GM18526 (cell line): ENCODE results near the gene IRX1.

Experiments used
- POLR2A ChIP-seq: IDR thresholded peaks from 3 replicates; pipeline ENCODE4 v1.6.1; 2011; ENCODE audit not compliant: insufficient read length; ENCODE audit errors: extremely low read depth

IRX1 gene

GRCh38 chr5:3598207-3598606 is 2.6 kb downstream of the IRX1 start:
- no peak for TF ChIP-seq POLR2A

DNA sequence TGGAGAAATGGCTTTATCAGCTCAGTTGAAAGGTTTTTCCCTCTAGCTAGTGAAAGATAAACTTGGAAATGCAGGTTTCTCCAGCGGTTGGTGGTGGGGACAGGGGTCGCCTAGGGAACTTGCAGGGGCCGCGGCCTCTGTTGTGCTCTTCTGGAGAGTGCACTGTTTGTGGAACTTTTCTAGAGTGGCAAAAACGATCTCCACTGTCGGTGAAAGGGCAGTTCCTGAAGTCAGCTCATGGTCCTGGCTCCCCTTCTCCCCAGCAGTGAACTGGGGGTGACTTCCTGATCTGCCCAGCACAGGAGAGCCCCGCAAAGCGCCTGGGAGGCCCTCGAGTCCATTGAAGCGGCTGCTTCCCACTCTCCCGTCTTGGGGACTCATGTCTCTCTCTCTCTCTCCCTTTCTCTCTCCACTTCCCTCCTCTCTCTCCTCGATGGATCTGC is 3.2 kb downstream of the IRX1 start:
- no peak for TF ChIP-seq POLR2A

- TF ChIP-seq POLR2A: no peak
These were observed 3.8 kb downstream of the IRX1 start for GRCh38 chr5:3599226-3600105.

DNA sequence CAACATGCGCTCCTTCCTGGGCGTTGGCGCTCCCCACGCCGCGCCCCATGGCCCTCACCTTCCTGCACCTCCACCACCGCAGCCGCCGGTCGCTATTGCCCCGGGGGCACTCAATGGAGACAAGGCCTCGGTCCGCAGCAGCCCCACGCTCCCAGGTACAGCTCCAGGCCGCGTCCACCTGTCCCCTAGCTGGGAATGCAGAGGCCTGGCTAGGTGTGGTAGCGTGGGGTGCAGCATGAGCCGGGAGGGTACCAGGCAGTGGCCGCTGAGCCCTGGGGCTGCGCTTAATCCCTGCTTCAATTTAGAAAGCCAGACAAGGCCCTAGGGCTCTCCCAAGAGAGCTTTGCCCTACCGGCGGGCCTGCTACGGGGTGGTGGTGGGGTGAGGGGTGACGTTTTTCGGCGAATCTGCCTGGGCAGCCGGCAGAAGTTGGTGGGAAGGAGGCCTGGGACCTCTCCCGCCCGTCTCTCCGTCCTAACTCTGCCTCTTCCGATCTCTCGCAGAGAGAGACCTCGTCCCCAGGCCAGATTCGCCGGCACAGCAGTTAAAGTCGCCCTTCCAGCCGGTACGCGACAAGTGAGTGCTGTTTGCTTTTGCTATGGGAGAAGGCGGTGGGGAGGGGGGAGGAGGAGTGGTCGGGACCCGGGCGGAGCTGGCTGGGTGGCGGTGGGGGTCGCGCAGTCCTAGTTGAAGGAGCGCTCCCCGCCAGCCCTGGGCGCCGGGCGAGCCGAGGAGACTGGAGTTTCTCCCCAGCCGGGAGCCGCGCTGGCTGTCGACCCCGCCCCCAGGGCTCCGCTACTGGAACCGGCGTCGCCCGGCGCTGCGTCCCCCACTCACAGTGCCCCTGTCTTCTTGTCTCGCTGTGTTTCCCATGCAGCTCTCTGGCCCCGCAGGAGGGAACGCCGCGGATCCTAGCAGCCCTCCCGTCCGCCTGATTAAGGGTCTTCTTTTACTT is 4.8 kb downstream of the IRX1 start:
- TF ChIP-seq POLR2A: no peak

DNA sequence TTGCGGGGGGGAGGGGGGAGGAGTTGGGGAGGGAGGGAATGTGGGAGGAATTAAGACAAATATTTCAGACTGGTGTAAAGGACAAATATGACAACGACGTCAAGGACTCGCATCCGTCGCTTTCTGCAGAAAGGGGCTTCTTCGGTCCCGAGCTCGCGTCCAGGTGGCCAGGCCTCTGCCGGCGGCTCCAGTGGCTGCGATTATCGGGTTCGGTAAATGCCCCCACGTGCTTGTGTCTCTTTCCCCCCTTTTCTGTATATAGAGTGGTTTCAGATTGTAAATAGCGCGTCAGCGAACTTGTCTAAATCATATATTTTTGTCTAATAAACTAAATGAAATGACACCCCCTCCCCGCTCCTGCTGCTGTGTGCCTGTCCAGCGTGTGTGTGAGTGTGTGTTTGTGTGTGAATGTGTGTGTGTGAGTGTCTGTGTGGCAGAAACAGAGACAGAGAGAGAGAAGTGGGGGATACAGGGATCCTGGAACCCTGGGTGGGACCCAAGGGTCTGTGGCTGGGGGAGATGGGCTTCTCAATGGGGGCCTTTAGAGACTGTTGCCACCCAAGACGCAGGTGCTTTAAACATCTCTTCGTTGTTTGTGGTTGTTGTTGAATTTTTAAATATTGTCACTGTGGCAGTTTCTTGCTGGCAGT is 5.6 kb downstream of the IRX1 start:
- TF ChIP-seq POLR2A: no peak

- TF ChIP-seq POLR2A: no peak
These were observed 6.5 kb downstream of the IRX1 start for GRCh38 chr5:3601911-3602782.

- no peak for TF ChIP-seq POLR2A
These were observed 7.3 kb downstream of the IRX1 start for GRCh38 chr5:3602785-3603502.

DNA sequence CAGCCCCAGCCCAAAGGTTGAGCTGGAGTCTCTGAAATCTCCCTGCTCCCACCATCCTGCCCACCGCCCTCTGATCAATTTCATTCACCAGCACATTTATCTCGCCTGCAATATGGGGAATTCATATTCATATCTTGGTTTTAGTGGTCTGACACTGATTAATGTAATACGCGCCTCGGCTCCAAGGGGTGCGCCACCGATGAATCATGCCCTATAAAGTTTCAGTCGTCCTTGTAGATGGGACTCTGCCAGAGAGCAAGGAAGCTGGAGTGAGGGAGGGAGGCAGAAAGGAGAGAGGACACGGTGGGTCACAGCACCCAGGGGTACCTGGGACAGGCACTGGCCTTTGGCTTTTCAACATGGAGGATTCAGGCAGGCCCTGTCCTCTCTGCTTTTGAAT is 8.9 kb downstream of the IRX1 start:
- TF ChIP-seq POLR2A: no peak

GRCh38 chr5:3605298-3606010 is 9.8 kb downstream of the IRX1 start:
- no peak for TF ChIP-seq POLR2A

DNA sequence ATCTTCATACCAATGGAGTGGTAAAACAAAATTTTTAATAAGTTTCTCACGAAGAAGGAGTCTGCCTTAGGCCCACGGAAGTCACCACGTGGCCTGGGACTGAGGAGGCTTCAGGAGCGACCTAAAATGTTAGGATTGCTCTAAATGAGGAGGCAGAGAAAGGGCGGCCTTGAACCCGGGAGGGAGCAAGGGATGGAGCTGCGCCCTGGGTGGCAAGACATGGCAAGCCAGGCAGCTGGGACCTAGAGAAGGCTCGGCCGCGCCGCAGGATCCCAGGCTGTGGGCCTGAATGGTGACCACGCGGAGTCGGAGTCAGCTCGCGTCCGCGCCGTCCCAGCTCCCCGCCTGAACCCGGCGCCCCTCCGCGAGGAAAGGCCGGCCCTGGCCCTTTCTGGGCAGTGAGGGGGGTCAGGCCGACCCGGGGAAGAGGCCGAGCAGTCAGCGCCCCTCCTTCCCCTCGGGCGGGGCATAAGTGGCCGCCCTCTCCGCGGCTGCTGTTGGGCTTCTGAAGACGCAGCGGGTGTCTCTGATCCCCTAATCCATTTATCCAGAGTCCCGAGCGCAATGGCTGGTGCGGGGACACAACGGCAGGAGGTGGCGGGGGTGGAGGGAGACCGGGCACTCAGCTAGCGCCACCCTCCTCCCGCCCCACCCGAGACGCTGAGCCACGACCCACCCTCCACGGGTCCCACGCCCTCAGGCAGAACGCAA is 10.6 kb downstream of the IRX1 start:
- no peak for TF ChIP-seq POLR2A

- no peak for TF ChIP-seq POLR2A
These were observed 12.0 kb downstream of the IRX1 start for GRCh38 chr5:3607541-3608181.

DNA sequence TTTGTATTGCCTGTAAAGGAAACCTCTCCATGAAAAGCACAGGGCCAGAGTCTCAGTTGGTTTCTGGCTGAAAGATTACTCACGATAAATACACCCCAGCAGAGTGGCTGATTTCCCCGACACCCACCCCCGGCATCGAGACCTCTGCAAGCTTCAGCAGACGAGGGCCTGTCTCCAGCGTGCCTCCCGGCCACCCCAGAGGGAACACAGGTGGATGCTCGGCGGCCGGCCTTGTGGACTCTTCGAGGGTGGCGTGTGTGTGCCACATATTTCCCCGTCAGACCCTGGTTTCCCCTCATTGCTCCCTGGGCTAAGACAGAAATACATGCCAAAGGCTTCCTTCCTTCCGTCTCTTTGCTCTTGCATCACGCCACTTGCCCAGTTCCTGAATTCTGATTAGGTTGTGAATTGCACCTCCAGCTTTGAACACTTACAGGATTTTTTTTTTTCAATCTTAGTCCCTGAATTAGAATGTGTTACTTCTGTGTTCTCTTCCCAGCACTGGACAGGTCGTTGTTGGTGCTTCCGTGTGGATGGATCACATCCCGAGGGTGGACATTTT is 13.6 kb downstream of the IRX1 start:
- no peak for TF ChIP-seq POLR2A

- no peak for TF ChIP-seq POLR2A
These were observed 17.0 kb downstream of the IRX1 start for GRCh38 chr5:3612591-3613042.
